GM19397 (cell line): Measurements from ENCODE around the gene GAS2L3.
"Not testable (repeated sequence)": the region's sequence is repeated elsewhere in the genome, so short reads cannot be mapped to it uniquely, and the experiment has no call there.

ENCODE experiments used
- ATAC-seq: cut with Tn5 transposase; IDR thresholded peaks from one replicate; pipeline ENCODE4 v1.9.1; 2021; ENCODE audit warnings: mild to moderate bottlenecking, moderate library complexity; ENCODE audit not compliant: unreplicated experiment

GAS2L3 gene

GRCh38 chr12:100574187-100575074 lies 947 bp downstream of the GAS2L3 start:
- ATAC-seq: no peak

GRCh38 chr12:100576331-100577036 lies 3.0 kb downstream of the GAS2L3 start:
- no peak for ATAC-seq

GRCh38 chr12:100578923-100579322 lies 5.4 kb downstream of the GAS2L3 start:
- ATAC-seq: no peak

GRCh38 chr12:100579844-100580243 lies 6.4 kb downstream of the GAS2L3 start:
- ATAC-seq: no peak

GRCh38 chr12:100584256-100584655 lies 10.8 kb downstream of the GAS2L3 start:
- no peak for ATAC-seq

GRCh38 chr12:100591979-100592378 lies 18.5 kb downstream of the GAS2L3 start:
- no peak for ATAC-seq

GRCh38 chr12:100593490-100593889 lies 20.0 kb downstream of the GAS2L3 start:
- ATAC-seq: no peak

GRCh38 chr12:100601626-100602025 lies 28.1 kb downstream of the GAS2L3 start:
- ATAC-seq: no peak

GRCh38 chr12:100602997-100603396 lies 29.5 kb downstream of the GAS2L3 start:
- not testable (repeated sequence) for ATAC-seq

- ATAC-seq: no peak
Observed at GRCh38 chr12:100608776-100609175, 35.3 kb downstream of the GAS2L3 start.

GRCh38 chr12:100610666-100611430 lies 37.4 kb downstream of the GAS2L3 start:
- no peak for ATAC-seq

GRCh38 chr12:100612606-100613005 lies 39.1 kb downstream of the GAS2L3 start:
- no peak for ATAC-seq

- ATAC-seq: no peak
Observed at GRCh38 chr12:100624571-100624970, 51.1 kb downstream of the GAS2L3 start.

- no peak for ATAC-seq
Observed at GRCh38 chr12:100632445-100632892, 59.0 kb downstream of the GAS2L3 start.

- ATAC-seq: not testable (repeated sequence)
Observed at GRCh38 chr12:100633082-100633785, 59.8 kb downstream of the GAS2L3 start.

- no peak for ATAC-seq
Observed at GRCh38 chr12:100643246-100643645, 69.8 kb downstream of the GAS2L3 start.

GRCh38 chr12:100646896-100647295 lies 73.4 kb downstream of the GAS2L3 start:
- no peak for ATAC-seq

GRCh38 chr12:100651108-100651507 lies 77.6 kb downstream of the GAS2L3 start:
- ATAC-seq: no peak

- ATAC-seq: no peak
Observed at GRCh38 chr12:100651694-100652093, 78.2 kb downstream of the GAS2L3 start.

GRCh38 chr12:100652488-100652887 lies 79.0 kb downstream of the GAS2L3 start:
- no peak for ATAC-seq

- no peak for ATAC-seq
Observed at GRCh38 chr12:100656141-100656540, 82.7 kb downstream of the GAS2L3 start.
